ENCODE measurements around the gene NR3C2.
"Not testable (repeated sequence)": the region's sequence is repeated elsewhere in the genome, so short reads cannot be mapped to it uniquely, and the experiment has no call there.

NR3C2 gene

DNA sequence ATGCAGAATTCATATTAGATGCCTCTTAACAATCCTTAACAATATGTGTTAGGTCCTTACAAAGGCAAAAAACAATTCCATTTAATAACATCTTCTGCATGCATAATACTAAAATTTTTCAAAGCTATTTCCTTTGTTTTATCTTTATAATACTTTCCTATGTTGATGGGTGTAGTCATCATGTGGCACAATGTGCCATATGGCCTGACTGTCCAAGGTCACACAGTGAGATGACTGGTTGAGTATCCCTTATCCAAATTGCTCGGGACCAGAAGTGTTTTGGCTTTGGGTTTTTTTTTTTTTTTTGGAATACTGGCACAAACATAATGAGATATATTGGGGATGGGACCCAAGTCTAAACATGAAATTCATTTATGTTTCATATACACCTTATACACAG is 77.7 kb downstream of the NR3C2 start:
- no peak for DNase-seq

- DNase-seq, result no peak
Observed at GRCh38 chr4:148359769-148360168, 82.4 kb downstream of the NR3C2 start.

DNA sequence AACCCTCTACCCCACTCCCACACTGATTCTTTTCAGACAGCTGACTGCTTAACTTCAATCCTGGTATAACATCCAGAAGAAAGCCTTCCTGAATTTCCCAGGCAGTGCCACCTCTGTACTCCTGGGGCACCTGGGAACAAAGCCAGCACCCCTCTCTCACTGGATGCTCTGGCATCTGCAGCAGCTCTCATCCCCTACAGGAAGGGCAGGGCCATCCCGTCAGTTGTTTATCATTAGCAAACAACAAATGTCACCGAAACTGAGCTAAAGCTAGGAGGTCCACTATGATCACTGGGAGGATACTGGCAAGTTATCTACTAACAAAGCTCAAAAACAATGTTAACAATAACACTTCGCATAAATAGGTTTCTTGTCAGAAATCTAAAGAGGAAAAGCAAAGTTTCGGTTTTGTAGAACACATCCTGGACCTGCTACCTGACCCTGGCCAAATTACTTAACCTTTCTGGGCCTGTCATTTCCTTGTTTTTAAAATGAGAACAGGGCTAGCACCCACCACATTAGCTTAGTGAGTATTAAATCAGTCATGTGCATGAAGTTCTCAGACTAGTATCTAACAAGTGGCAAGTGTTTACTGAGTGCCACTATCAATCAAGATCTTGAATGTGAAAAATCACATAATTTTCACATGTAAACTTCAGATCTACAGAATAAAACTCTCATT is 86.6 kb downstream of the NR3C2 start:
- DNase-seq, result peak in 1 of 5 experiments; percentile 48

DNA sequence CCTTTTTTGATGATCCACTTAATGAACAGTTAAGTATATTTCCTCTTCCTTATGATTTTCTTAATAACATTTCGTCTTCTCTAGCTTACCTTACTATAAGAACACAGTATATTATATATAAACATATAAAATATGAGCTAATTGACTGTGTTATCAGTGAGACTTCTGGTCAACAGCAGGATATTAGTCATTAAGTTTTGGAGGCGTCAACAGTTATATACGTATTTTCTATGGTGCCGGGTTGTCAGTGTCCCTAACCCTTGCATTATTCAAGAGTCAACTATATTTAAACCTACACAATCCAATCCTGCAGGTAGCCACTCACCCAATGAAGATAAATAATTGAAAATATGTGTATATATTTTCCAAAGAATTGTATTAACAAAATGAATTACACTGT is 88.0 kb downstream of the NR3C2 start:
- DNase-seq, result no peak

GRCh38 chr4:148353571-148353970 is 88.6 kb downstream of the NR3C2 start:
- DNase-seq, result no peak

GRCh38 chr4:148349153-148349552 is 93.1 kb downstream of the NR3C2 start:
- no peak for DNase-seq

DNA sequence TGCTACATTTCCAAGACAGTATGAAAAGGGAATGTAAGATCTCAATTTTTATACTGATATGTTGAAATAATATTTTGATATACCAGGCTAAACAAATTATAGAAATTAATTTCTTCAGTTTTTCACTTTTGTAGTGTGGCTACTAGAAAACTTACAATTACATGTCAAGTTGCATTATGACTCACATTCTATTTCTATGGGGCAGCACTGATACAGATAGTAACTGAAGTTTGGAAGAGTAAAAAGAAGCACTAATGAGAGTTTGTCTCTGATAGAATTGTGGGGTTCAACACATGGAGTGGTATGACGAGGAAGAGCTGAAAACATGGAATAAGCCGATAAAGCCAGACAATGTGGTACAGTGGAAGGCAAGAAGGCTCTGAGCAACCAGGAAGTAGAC is 95.6 kb downstream of the NR3C2 start:
- DNase-seq, result no peak

DNA sequence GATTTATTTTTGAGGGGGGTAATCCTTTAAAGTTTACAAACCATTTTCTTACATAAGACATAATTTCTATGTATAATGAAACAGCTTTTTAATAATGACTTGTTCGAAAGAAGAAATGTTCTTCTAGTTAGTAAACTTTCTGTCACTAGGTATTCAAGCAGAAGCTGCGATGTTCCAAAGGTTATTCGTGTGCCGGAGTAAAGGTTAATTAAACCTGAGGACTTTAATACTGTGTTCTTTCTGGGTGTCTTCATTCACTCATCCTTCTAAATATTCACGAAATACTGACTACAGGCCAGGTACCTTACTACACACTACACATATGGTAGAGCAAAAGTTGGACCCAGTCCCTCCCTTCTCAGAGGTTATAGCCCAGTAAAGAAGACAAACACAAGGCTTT is 96.7 kb downstream of the NR3C2 start:
- no peak for DNase-seq

GRCh38 chr4:148344941-148345340 is 97.3 kb downstream of the NR3C2 start:
- no peak for DNase-seq

DNA sequence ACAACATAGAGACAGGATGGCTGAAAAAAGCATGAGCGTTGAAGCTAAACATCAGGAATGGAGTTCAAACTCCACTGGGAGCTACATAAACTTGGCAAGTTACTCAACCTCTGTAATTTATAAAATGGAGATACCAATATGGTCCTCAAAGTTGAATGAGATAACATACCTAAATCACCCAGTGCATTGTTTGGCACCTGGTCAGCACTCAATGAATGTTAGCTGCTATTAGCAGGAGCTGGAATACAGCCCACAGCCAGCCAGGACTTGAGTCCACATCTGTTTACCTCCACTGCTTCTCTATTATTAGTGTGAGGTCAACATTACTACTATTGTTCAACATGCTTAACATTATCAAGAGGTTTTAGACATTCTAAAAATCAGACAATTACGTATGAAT is 97.9 kb downstream of the NR3C2 start:
- DNase-seq, result no peak

DNA sequence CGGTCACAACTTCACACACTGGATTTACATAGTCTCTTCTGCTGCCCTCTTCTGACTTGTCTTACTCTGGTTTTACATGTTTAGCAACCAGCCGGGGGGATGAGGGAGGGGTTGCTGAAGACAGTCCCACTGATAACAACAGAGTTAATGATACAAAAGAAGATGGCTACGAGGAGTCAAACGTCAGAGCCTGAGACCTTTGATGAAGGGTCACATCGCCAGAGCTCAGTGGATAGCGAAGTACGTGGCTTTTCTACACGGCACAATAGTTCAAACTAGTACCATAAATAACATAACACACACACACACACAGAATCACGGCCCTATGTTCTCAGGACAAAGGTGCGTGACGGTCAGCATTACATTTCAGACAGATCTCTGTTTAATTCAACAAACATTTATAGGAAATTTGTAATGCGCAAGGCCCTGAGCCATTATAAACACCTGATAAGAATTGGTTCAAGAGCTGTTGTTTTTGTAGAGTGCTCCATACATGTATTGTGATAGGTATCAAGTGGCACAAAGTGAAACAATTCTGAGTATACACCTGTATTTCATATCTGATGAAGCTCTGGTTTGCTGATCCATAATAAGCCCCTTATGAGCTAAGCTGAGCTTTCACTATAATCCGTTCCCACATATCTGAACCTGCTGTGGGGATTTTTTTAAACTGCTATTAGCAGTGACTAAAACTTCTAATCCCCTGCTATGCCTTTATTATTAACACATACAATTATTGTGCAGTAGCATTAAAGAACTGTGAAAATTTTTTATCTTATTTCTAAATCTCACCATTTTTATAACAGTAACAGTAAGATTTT is 100.0 kb downstream of the NR3C2 start:
- DNase-seq, result no peak

- DNase-seq, result no peak
Observed at GRCh38 chr4:148335133-148335532, 107.1 kb downstream of the NR3C2 start.

- DNase-seq, result no peak
Observed at GRCh38 chr4:148333265-148333664, 108.9 kb downstream of the NR3C2 start.

DNA sequence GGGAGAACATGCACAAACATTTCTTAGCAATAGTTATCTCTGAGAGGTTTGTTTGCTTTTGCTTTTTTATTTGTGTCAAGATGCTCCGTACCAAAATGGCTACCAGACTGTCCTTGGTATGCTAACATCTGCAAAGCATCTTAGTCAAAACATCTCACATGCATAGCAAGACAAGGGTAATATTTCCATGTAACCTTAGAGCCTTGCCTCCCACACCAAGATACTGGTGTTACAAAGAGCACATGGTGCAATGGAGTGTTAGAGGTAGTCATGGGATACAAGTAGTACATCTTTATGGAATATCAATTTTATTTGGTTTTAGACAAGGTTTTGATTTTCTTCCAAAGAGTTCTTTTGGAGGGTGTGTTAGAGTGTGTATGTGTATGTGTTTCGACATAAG is 109.7 kb downstream of the NR3C2 start:
- no peak for DNase-seq

DNA sequence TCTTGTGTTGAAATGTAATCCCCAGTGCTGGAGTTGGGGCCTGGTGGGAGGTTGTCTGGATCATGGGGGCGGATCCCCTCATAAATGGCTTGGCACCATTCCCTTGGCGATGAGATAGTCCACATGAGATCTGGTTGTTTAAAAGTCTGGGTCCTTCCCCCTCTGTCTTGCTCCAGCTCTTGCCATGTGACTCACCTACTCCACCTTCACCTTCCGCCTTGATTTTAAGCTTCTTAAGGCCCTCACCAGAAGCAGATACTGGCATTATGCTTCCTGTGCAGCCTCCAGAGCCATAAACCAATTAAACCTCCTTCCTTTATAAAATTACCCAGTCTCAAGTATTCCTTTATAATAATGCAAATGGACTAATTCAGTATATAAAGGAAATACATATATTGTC is 111.5 kb downstream of the NR3C2 start:
- no peak for DNase-seq

DNA sequence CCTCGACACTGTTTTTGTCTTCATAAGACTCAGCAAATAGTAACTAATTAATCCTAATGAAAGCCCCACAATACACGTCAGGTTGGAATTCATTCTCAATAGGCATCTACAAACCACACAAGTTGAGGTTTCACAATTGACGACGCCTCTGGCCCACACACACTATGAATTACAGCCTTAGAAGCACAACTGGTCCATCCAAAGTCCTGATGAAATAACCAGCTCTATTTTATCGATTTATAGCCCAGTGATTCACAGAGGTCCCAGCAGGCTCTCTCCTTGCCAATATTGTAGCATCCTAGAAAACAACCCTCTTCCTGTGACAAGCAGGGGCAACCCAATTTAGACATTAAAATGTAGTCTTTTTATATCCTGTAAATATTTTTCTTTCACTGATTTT is 112.1 kb downstream of the NR3C2 start:
- no peak for DNase-seq

- no peak for DNase-seq
Observed at GRCh38 chr4:148329751-148330150, 112.5 kb downstream of the NR3C2 start.

GRCh38 chr4:148327683-148328082 is 114.5 kb downstream of the NR3C2 start:
- no peak for DNase-seq

DNA sequence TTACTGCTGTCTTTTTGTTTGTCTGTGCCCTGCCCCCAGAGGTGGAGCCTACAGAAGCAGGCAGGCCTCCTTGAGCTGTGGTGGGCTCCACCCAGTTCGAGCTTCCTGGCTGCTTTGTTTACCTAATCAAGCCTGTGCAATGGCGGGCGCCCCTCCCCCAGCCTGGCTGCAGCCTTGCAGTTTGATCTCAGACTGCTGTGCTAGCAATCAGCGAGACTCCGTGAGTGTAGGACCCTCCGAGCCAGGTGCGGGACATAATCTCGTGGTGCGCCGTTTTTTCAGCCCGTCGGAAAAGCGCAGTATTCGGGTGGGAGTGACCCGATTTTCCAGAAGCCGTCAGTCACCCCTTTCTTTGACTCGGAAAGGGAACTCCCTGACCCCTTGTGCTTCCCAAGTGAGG is 118.9 kb downstream of the NR3C2 start:
- not testable (repeated sequence) for DNase-seq

GRCh38 chr4:148315049-148315448 is 127.2 kb downstream of the NR3C2 start:
- DNase-seq, result no peak

GRCh38 chr4:148312956-148313490 is 129.2 kb downstream of the NR3C2 start:
- DNase-seq, result no peak

DNA sequence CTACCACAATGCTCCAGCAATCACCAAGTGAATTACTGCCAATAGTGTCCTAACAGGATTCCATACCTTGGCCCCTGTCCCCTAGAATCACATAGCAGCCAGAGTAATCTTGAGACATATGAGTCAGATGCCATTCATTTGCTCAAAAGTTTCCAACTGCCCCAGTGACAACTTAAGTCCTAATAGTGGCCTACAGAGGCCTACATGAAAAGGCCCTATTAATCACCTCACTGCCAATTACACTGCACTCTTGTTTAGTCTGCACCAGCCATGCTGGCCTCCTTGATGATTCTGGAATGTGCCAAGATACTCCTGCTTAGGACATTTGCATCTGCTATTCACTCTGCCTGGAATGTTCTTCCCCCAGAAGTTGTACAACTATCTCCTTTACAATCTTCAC is 130.7 kb downstream of the NR3C2 start:
- DNase-seq, result no peak

- no peak for DNase-seq
Observed at GRCh38 chr4:148310756-148311155, 131.5 kb downstream of the NR3C2 start.

DNA sequence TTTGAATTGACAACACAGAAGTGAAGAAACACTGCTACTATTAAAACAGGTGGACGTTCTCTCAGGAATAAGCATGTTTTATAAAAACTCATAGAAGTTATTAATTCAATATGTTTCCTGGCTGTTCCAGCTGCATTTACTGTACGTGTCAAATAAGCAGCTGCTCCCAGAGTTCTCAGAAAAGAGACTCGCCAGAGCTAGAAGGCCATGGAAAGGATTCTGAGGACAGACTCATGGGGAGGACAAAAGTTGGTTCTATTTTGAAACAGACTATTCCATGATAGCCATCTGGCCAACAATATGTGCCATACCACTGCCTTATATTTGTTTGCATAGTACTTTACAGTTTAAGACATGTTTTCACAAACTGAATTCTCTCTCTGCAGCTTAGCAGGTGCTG is 136.5 kb downstream of the NR3C2 start:
- DNase-seq, result no peak

All from T-helper 2 cell (primary cell).